ENCODE results near the gene BIN2. TPM values are rescaled to one million over a fixed set of nuclear protein-coding genes. Genes with fewer than 3 reads are reported as not detected.

Gene BIN2
- total RNA-seq, 1 experiment from 2014 or later = 0.39 TPM

GRCh38 chr12:51358496-51358895 lies 34.5 kb upstream of the BIN2 start:
- H3K27me3 ChIP-seq (ENCODE audit: control insufficient read depth, insufficient read depth, low read length) = no peaks in the 10 kb centered on the region
- POLR2A ChIA-PET = no interaction called here
- H3K36me3 ChIP-seq (ENCODE audit: control insufficient read depth, insufficient read depth, low read length) = no peaks in the 10 kb centered on the region
- no peaks in the 10 kb centered on the region for H3K9me3 ChIP-seq (ENCODE audit: control insufficient read depth, insufficient read depth, low read depth, low read length)
- no peak overlapping the region for H3K27ac ChIP-seq (ENCODE audit: low read length)
- CTCF ChIA-PET = no interaction called here
- no peak for ATAC-seq
- no peaks in the 10 kb centered on the region for H3K4me1 ChIP-seq (ENCODE audit: control insufficient read depth, insufficient read depth, low read length)
- in situ Hi-C loops (cut with HindIII; ENCODE audit: low pct_unique_long_range_greater_than_20kb, low sequenced_read_pairs) (no loop called here), intact Hi-C loops (cut with micrococcal nuclease; ENCODE audit: unreplicated experiment) (no loop called here)
- no peak overlapping the region for H3K4me3 ChIP-seq (ENCODE audit: low read depth in 2 of 2, low read length in 2 of 2)
- no peak for DNase-seq (ENCODE audit: low read depth, low spot score)
- BruUV-seq (replicated peaks) = no TSS peak
- TF ChIP-seq SIN3A (IDR thresholded peaks at IDR 0.05; ENCODE audit: borderline replicate concordance, insufficient read depth, low read depth, low read length) (no peak), REST (IDR thresholded peaks at IDR 0.05; ENCODE audit: insufficient read depth in 1 of 2, low read depth in 2 of 2, low read length in 1 of 2) (no peak), POLR2AphosphoS5 (IDR thresholded peaks at IDR 0.05; ENCODE audit: low read depth, low read length) (no peak), TCF7L2 (IDR thresholded peaks at IDR 0.05; ENCODE audit: low read depth, low read length) (no peak), CTCF (IDR thresholded peaks at IDR 0.05) (no peak)

- CTCF ChIA-PET = no interaction called here
- DNase-seq (ENCODE audit: low read depth, low spot score) (no peak), ATAC-seq (no peak)
- Histone ChIP-seq H3K9me3 (ENCODE audit: control insufficient read depth, insufficient read depth, low read depth, low read length) (no peaks in the 10 kb centered on the region), H3K4me1 (ENCODE audit: control insufficient read depth, insufficient read depth, low read length) (no peaks in the 10 kb centered on the region), H3K27ac (ENCODE audit: low read length) (no peak overlapping the region), H3K4me3 (ENCODE audit: low read depth in 2 of 2, low read length in 2 of 2) (no peak overlapping the region), H3K27me3 (ENCODE audit: control insufficient read depth, insufficient read depth, low read length) (no peaks in the 10 kb centered on the region), H3K36me3 (ENCODE audit: control insufficient read depth, insufficient read depth, low read length) (no peaks in the 10 kb centered on the region)
- TF ChIP-seq POLR2AphosphoS5 (IDR thresholded peaks at IDR 0.05; ENCODE audit: low read depth, low read length) = no peak
- no peak for TF ChIP-seq REST (IDR thresholded peaks at IDR 0.05; ENCODE audit: insufficient read depth in 1 of 2, low read depth in 2 of 2, low read length in 1 of 2)
- no peak for TF ChIP-seq TCF7L2 (IDR thresholded peaks at IDR 0.05; ENCODE audit: low read depth, low read length)
- no peak for TF ChIP-seq SIN3A (IDR thresholded peaks at IDR 0.05; ENCODE audit: borderline replicate concordance, insufficient read depth, low read depth, low read length)
- TF ChIP-seq CTCF (IDR thresholded peaks at IDR 0.05) = no peak
- intact Hi-C loops (cut with micrococcal nuclease; ENCODE audit: unreplicated experiment) = no loop called here
- POLR2A ChIA-PET = no interaction called here
- in situ Hi-C loops (cut with HindIII; ENCODE audit: low pct_unique_long_range_greater_than_20kb, low sequenced_read_pairs) = no loop called here
- no TSS peak for BruUV-seq (replicated peaks)
Observed at GRCh38 chr12:51357374-51358047, 33.5 kb upstream of the BIN2 start.

Measured in Panc1 (cell line).